Measurements from ENCODE around the gene EFEMP2. TPM values are rescaled to one million over a fixed set of nuclear protein-coding genes. Genes with fewer than 3 reads are reported as not detected.

The EFEMP2 gene
- total RNA-seq, 3 donors from 2014 or later (not counting 1 experiment from before 2014, with no cell fraction given) = 6.1 to 13.0 (median 9.8) TPM

DNA sequence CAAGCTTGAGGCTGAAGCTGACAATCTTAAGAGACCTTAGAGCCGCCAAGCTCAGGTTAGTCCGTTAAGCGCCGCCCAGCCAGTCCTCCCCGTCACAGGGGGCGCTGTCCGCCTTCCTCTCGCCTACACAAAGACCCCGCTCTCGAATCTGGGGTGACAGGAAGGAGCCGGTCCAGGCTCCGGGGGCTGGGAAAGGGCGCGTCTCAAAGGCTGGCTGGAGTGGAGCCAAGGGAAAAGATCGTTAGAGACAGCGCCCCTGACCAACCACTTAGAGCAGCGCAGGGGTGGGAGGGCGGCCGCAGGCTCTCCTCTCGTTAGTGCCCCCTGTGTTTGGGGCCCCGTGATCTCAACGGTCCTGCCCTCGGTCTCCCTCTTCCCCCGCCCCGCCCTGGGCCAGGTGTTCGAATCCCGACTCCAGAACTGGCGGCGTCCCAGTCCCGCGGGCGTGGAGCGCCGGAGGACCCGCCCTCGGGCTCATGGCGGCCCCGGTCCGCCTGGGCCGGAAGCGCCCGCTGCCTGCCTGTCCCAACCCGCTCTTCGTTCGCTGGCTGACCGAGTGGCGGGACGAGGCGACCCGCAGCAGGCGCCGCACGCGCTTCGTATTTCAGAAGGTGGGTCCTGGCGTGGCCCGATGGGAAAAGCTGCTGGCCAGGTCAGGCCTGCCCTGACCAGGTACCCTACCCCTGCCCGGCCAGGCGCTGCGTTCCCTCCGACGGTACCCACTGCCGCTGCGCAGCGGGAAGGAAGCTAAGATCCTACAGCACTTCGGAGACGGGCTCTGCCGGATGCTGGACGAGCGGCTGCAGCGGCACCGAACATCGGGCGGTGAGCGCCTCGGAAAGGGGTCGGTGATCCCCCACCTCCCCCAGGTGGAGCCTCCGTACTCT is 12.1 kb downstream of the EFEMP2 start, which contains the start of gene MUS81:
Gene MUS81 (plus strand): TSS at position 156 of the 887 bp plus-strand sequence. CDS start 321 bp downstream, at position 477.
- Histone ChIP-seq H3K36me3 (ENCODE audit: control insufficient read depth, insufficient read depth, low read length) (peaks cover 42% of the 10 kb centered on the region), H3K27ac (ENCODE audit: low read length) (peak within 1 kb of the TSS; percentile 85), H3K27me3 (ENCODE audit: control insufficient read depth, insufficient read depth, low read length) (no peaks in the 10 kb centered on the region), H3K4me3 (ENCODE audit: low read length) (peak within 1 kb of the TSS; percentile 80), H3K4me1 (ENCODE audit: control insufficient read depth, insufficient read depth, low read length) (peaks cover 42% of the 10 kb centered on the region), H3K9me3 (ENCODE audit: control insufficient read depth, insufficient read depth, low read length) (no peaks in the 10 kb centered on the region)
- peak within 1 kb of the TSS; percentile 97 to 98 for H3K27ac Mint-ChIP-seq
- peak within 1 kb of the TSS; percentile 98 for H3K4me3 Mint-ChIP-seq
- TF ChIP-seq, protein P1, sequence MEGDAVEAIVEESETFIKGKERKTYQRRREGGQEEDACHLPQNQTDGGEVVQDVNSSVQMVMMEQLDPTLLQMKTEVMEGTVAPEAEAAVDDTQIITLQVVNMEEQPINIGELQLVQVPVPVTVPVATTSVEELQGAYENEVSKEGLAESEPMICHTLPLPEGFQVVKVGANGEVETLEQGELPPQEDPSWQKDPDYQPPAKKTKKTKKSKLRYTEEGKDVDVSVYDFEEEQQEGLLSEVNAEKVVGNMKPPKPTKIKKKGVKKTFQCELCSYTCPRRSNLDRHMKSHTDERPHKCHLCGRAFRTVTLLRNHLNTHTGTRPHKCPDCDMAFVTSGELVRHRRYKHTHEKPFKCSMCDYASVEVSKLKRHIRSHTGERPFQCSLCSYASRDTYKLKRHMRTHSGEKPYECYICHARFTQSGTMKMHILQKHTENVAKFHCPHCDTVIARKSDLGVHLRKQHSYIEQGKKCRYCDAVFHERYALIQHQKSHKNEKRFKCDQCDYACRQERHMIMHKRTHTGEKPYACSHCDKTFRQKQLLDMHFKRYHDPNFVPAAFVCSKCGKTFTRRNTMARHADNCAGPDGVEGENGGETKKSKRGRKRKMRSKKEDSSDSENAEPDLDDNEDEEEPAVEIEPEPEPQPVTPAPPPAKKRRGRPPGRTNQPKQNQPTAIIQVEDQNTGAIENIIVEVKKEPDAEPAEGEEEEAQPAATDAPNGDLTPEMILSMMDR (IDR thresholded peaks at IDR 0.05) = peak; percentile 86
- WGBS (ENCODE audit: insufficient coverage) = under 1% methylated on average over 78 of the region's 78 CpGs
- intact Hi-C loops (cut with micrococcal nuclease) = loop anchor here (1.0 kb wide), 1 partner anchor 101 kb away; the partner anchor contains the start of gene SART1
- no peaks in the 10 kb centered on the region for H3K9me3 Mint-ChIP-seq
- peaks cover 45 to 56% of the 10 kb centered on the region in 2 donors for H3K4me1 Mint-ChIP-seq
- peak; percentile 97 for DNase-seq
- H3K27me3 Mint-ChIP-seq (ENCODE audit: low read depth in 2 of 2) = no peaks in the 10 kb centered on the region
- peak; percentile 38 to 66 (median 41) for ATAC-seq
- no peaks in the 10 kb centered on the region for H3K36me3 Mint-ChIP-seq

GRCh38 chr11:65859812-65860277 is 12.8 kb downstream of the EFEMP2 start:
- 0% methylated on average over 16 of the region's 16 CpGs for WGBS (ENCODE audit: insufficient coverage)
- Mint-ChIP-seq H3K4me3 (peak overlapping the region; percentile 98), H3K9me3 (no peaks in the 10 kb centered on the region), H3K27ac (peak overlapping the region; percentile 97 to 98), H3K36me3 (no peaks in the 10 kb centered on the region), H3K4me1 (peaks cover 46 to 59% of the 10 kb centered on the region in 2 donors), H3K27me3 (ENCODE audit: low read depth in 2 of 2) (no peaks in the 10 kb centered on the region)
- peak overlapping the region; percentile 85 for H3K27ac ChIP-seq (ENCODE audit: low read length)
- ATAC-seq (no peak), DNase-seq (no peak)
- peaks cover 48% of the 10 kb centered on the region for H3K4me1 ChIP-seq (ENCODE audit: control insufficient read depth, insufficient read depth, low read length)
- no peaks in the 10 kb centered on the region for H3K9me3 ChIP-seq (ENCODE audit: control insufficient read depth, insufficient read depth, low read length)
- intact Hi-C loops (cut with micrococcal nuclease) = loop anchor here (1.0 to 5.0 kb wide), 4 partner anchors 13 to 101 kb away; partner anchors contain the start of genes C11orf68, DRAP1, EFEMP2 and SART1
- TF ChIP-seq, protein P1 (IDR thresholded peaks at IDR 0.05) = no peak
- peak overlapping the region; percentile 80 for H3K4me3 ChIP-seq (ENCODE audit: low read length)
- peaks cover 42% of the 10 kb centered on the region for H3K36me3 ChIP-seq (ENCODE audit: control insufficient read depth, insufficient read depth, low read length)
- H3K27me3 ChIP-seq (ENCODE audit: control insufficient read depth, insufficient read depth, low read length) = no peaks in the 10 kb centered on the region

DNA sequence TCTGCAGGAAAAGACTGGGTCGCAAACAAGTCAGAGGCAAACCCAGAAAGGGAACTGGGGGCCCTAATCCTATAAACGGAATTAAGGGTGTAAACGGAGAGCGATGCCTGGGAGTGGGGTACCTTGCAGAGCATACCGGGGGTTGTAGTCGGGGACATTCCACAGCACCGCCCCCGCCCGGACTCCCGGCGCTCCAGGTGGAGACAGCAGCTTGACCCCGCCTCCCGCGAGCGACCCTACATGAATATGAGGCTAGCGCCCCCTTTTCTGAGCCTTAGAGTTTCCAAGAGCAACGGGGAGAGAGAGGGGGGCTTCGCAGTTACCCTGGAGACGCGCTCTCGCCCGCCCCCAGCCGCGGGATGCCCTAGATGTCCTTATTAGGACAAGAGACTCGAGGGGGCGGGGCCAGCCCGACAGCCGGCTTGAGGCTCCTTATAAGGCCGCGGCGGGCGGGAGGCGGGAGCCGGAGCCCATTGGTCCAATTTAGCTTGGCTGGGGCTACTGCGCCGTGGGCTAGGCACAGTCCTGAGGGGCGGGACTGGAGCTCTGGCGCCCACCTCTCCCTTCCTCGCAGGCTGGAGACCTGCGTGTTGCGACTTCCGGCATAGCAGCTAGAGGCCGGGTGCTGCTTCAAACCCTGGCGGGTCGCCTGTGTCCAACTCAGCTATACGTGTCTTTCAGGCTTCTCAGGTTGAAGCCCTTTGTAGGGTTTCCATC is 13.3 kb downstream of the EFEMP2 start:
- peak; percentile 65 to 82 (median 66) for ATAC-seq
- Histone ChIP-seq H3K27ac (ENCODE audit: low read length) (peak overlapping the region; percentile 85), H3K4me3 (ENCODE audit: low read length) (peak overlapping the region; percentile 80), H3K4me1 (ENCODE audit: control insufficient read depth, insufficient read depth, low read length) (peaks cover 51% of the 10 kb centered on the region), H3K9me3 (ENCODE audit: control insufficient read depth, insufficient read depth, low read length) (no peaks in the 10 kb centered on the region), H3K36me3 (ENCODE audit: control insufficient read depth, insufficient read depth, low read length) (peaks cover 42% of the 10 kb centered on the region), H3K27me3 (ENCODE audit: control insufficient read depth, insufficient read depth, low read length) (no peaks in the 10 kb centered on the region)
- H3K4me3 Mint-ChIP-seq = peak overlapping the region; percentile 98
- intact Hi-C loops (cut with micrococcal nuclease) = loop anchor here (1.0 to 5.0 kb wide), 3 partner anchors 14 to 58 kb away; partner anchors contain the start of genes C11orf68, DRAP1 and EFEMP2
- TF ChIP-seq, protein P1 (IDR thresholded peaks at IDR 0.05) = no peak
- peaks cover 52 to 65% of the 10 kb centered on the region in 2 donors for H3K4me1 Mint-ChIP-seq
- peaks cover 6% of the 10 kb centered on the region for H3K36me3 Mint-ChIP-seq
- no peaks in the 10 kb centered on the region for H3K9me3 Mint-ChIP-seq
- DNase-seq = peak; percentile 94 to 96
- peak overlapping the region; percentile 97 to 98 for H3K27ac Mint-ChIP-seq
- H3K27me3 Mint-ChIP-seq (ENCODE audit: low read depth in 2 of 2) = no peaks in the 10 kb centered on the region
- WGBS (ENCODE audit: insufficient coverage) = under 1% methylated on average over 46 of the region's 46 CpGs

All from natural killer cell (primary cell).